HG02798 (cell line): ENCODE data around the gene THSD4.

Experiments
- ATAC-seq: cut with Tn5 transposase; IDR thresholded peaks from one replicate; pipeline ENCODE4 v1.9.1; 2021; ENCODE audit warnings: mild to moderate bottlenecking; ENCODE audit not compliant: unreplicated experiment, poor library complexity

THSD4 gene

DNA sequence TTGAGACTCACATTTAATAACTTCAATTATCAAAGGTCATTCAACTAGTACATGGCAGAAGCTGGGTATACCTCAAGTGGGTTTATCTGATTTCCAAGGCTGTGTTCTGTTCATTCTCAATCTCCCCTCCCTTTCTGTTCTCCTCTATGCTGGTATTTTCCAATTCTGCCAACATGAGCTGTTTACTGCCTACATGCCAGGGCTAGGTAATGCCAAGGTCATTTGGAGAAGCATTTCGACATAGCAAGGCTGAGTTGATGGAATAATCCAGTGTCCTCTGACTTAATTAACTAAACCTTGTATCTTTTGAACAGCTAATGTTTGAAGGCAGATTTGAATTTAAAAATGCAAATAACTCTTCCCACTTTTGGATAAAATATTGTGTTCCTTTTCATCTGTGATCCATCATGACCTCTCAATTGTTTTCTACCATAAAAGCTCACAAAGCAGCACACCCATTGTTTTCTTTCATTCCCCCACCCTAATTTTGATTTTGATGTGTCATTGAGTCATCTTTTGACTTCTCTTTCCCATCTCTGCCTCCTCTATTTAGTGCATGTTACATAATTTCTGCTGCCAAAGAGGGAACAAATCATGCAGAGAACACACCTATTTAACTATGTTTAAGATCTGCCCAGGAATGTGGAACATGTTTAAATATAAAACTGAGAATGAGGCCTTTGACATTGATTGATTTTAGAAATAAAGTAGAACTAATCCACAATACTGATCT is 386.2 kb downstream of the THSD4 start:
- no peak for ATAC-seq

DNA sequence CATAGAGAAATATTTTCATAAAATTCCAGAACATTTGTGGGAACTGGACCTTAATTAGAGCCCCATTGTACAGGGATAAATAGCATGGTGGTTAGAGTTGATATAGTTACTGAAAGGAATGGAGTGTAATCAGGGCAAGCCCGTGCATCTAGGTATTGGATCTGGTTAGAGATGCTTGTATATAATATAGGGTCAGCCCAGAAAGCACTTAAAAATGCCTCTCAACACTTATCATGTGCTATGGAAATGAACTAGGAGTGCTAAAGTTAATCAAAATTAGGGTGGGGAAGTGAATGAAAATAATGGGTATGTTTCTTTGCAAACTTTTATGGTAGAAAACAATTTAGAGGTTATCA is 386.8 kb downstream of the THSD4 start:
- ATAC-seq: no peak

DNA sequence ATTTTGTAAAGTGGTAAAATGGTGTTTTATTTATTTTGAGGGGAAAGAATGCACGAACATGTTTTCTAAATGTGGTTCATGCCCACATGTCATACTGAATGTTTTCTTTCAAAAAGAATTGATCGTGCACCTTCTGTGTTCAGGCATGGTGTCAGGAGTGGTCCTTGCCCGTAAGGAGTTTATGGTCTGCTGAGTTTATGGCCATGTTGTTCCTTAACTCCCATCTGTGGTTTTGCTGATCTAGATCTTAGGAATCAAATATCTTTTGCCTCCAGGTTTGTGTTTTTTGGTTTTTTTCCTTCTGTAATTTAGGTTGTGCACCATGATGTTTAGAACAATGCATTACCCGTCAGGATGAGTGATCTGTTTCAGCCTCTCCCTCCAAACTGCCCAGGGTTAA is 390.7 kb downstream of the THSD4 start:
- no peak for ATAC-seq

DNA sequence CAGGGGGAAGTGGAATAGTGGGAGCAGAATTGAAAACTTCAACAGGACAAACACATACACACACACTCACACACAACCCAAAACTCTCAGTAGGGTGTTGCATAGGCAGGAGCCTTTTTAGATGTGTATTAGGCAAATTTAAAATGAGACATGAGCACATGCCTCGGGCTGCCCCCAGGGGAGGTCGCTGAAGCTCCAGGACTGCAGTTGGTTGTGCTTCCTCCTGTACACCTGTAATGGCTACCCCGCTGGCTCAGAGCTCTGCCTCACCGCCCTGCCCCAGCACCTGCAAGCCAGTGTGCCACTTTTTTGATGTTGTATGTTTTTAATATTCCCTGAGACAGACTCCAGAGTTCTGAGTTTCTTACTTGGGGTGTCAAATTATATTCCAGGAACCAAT is 391.7 kb downstream of the THSD4 start:
- ATAC-seq: no peak

DNA sequence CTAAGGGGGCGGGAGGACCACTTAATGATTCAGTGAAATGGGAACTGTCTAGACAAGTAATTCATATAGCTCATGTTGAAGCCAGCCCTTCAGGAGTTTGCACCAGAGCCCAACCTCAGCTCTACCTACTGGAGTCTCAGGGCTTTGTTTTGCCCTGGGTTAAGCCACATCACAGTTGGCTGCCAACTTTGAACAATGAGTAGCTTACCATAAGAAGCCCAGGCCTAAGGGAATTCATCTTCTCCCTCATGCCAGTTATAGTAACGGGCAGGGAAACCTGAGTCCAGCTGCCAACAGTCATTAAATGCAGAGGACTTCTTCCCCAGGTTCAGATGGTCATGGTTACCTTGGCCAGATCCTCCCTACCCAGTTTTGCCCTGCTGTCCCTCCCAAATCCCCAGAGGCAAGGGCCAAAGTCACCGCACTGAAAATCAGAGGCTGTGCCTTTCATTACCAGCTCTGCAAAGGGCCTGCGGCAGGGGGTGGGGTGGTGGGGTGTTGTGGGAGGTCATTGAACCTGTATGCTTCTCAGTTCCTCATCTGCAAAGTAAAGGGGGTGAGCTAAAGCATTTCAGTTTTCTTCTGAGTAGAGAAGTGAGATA is 392.9 kb downstream of the THSD4 start:
- ATAC-seq: peak; percentile 73

DNA sequence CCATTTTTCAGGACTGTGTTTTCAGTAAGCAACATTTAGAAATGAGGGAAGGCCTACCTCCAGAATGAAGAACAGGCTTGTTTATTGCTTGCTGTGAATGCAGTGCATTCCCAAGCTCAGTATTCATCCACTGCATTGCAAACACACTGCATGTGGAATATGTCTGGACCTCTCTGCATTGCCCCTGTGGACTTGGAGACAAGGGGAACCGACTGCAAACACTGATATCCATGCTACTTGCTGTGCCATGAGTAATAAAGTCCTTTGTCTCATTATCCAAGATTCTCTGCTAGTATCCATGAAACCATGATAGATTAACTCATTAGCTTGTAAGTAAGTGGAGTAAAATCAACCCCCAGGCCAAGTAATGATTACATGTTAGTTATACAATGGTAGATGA is 393.9 kb downstream of the THSD4 start:
- no peak for ATAC-seq

DNA sequence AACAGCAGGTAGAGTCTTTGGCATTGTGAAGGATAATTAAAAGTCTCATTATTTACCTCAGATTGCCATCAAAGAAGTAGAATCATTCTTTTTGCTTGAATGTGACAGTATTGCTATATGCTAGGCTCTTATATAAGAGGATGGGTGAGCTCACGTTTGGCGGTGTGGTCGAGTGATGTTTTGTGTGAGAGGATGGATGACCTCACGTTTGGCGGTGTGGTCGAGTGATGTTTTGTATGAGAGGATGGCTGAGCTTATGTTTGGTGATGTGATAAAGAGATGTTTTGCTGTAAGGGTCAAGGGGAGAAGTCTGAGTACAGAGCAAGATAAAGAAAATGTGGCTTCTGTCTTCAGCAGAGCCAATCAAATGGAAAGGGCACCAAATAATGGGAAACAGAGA is 395.5 kb downstream of the THSD4 start:
- ATAC-seq: no peak

DNA sequence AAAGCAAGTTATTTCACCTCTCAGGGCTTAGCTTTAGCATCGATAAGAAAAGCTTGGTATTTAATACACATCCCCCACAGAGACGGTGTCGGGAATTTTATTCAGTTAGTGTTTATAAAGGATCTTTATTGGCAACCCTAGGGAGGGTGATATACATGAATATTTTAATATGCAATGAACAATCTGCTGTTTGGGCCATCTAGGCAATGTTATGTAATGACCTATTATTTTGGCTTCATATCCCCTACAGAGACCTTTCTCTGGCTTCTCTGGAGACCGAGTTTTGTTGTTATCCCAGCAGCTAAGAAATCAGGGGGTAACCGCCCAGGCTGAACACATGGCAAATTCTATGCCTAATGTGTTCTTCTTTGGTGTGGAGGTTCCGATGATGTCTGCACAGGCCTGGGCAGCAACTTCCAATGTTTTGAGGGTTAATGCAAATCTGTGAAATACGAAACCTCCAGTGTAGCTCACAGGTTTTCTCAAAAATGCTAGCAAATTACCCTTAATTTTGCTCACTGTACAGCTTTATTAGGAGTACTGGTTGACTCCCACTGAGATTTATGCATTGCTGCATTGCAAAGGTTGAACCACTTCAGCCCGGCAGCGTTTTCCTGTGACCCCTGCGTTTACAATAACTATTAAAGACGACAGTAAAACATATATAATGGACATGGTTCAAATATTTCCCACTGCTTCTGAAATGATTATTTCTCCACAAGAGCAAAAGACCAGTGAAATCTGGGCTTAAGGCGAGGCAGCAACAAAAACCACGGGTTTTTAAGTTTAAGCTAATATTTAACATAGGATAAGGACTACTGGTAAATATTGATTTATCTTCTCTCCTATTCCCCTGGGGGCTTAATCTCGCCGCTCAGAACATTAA is 396.8 kb downstream of the THSD4 start:
- no peak for ATAC-seq

DNA sequence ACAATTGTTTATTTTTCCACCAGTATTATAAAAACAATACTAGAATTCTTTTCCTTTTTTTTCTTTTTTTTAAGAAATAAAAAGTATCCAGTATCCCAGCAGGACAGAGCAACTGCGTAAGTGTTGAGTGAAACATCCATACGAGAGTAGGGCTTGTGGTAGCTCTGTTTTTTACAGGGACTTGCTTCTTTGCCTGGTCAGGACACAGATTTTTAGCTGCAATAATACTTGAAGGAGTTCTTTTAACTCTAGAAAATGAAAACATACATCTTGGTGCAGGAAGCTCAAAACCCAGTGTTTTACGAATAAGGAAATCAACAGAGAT is 397.4 kb downstream of the THSD4 start:
- no peak for ATAC-seq

DNA sequence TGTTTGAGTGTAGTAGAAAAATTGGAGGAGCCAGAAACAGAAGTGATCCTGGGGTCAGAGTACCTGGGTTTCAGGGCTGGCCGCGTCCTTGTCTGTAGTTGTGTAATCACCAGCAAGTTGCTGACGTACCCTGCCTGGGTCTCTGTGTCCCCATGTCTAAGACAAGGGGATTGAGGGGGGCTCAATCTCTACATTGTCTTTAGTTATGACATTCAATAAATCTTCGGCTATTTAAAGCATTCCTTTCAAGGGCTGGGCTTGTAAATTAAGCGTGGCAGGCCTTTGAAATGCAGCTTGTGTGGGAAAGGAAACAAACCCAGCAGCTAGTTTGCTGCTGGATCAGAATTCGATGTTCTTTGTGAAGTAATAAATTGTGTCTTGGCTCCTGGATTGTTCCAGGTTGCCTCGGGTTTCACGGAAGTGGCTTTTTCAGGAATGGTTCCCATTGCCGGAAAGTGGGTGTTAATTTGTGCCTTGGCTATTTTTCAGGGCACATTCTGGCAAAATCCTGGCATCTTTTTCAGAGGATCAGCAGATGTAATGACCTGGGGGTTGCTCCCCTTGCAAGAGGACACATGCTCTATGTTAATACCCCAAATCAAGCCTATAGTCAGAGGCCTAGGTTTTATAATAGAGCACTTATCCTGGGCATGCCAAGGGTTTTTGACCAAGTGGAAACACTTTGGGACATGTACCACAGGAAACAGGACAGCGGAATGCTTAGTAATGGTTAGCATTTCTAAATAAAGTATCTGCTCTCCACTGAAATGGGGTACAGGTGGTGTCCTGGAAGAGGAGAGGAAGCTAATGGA is 400.3 kb downstream of the THSD4 start:
- no peak for ATAC-seq

DNA sequence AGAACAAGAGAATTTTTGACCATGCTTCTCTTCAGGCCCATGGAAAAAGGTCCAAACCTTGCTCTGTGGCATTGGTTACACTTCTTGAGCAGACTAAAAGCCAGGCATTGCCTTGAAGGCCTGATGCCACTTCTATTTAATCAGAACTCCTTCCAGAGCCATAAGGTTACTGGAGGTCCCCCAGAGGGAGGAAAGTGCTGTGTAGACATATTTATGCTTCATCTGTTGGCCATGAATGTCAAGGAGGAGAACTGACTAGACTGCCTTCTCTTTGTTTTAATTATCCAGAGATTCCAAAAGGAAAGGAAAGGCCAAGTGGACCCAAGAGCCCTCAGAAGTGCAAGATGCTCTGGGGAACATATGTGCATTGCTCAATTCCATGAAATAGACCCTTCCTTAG is 402.5 kb downstream of the THSD4 start:
- no peak for ATAC-seq

DNA sequence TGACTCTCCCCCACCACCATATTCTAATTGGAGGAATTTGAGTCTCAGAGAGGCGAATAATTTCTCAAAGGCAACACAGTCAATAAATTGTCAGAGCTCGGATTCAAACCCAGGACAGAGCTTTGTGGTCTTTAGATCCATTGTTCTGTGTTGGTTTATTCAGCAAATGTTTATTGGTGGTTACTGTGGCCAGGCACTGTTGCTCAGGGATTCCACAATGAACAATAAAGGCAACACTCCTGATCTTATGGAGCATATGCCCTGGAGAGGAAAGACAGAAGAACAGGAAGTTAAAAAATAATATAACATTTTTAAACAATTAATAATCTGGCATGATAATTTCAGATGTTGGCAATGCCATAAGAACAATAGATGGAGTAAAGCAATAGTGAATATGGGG is 403.4 kb downstream of the THSD4 start:
- ATAC-seq: no peak

DNA sequence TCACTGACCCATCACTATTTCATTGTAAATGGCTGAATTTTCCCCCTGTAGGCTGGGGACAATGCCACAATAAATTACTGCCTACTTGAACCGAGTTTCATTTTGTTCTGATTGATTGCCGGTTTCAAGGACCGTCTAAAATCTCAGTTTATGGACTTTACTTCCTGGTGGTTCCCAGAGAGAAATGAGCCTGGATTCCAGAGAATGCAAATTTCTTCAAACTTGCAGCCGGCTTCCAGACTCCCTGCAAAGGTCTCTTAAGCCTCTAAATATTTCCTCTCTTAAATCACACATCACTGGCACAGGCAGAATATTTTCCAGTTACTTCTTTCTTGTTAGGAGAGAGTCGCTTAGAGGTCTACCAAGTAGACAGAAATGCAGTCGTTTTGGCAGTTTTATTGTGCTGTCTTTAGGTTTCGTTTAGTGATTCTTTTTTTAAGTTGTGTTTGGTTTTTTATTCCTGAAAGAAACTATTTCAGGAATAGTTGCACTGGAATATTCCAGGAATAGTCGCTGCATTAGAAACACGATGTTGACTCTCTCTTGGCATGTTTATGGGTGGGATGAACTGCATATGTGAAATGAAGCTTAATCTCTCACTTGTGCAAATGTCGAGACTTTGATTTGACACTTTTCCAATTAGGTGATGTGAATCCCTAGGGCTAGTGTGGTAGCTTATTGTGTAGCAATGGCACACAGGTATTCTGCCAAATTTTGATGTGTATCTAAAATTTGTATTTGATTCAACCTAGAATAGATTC is 411.0 kb downstream of the THSD4 start:
- ATAC-seq: no peak

DNA sequence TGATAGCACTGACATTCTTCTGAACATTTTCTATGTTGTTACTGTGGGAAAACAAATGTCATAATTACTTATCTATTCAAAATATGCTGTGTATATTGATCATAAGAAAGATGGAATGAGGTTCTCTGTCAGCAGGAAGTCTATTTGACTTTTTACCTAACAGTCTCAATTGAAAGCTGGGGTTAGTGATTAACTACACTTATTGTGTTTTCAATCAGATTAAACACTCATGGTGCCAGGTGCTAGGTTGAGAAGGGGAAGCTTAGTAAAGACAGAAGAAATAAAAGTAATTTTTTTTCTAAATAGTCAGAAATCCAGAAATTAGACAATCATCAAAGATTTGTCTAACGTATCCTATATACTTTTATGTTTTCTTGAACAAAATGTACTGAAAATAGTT is 414.1 kb downstream of the THSD4 start:
- ATAC-seq: no peak

DNA sequence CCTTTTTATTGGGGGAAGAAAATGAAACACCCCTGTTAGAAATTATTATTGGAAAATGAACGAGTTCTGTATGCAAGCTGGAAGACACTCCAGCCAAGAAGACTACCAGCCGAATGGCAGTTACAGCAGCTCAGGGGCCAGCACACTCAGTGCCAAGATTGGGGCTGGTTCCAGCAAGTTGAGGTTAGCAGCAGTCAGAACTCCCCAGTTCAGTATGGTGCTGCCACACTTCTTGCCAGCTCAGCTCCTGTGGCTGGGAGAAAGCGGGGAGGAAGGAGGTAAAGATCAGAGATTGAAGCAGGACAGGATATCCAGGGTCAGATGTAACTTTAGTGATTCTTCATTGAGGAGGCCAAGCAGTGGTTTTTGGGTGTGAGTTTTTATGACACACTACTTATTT is 414.8 kb downstream of the THSD4 start:
- ATAC-seq: no peak

DNA sequence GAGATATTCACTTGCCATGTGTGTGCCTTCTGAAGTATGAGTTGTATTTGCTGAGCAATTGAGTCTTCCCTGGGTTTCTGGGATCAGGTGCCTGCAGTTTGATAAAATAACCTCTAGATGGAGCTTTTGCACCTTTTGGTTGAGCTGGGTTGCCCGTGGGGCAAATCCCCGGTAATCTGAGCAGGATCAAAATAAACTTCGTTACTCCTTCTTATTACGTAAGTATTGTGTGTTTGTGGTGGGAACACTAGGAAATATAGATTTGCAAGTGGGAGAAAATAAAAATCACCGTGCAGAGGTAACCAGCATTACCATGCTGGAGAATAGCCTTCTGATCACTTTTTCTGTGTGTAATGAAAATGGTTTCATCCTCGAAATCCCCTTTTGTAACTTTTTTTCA is 417.7 kb downstream of the THSD4 start:
- ATAC-seq: no peak

DNA sequence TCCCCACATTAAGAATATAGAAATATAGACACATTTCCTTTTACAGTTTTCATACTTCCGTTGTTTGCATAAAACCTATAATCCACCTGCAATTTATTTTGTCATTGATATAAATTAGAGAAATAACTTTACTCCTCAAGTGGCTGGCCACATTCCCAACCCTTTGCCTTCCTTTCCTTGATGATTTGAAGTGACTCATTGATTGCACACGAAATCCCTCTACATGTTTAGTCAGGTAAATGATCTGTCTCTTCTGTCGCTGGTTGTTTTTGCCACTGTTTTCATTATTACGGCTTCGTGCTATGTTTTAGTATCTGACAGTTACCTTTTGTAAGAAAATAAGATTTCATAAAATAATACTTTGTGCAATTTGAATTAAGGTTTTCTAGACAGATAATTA is 422.9 kb downstream of the THSD4 start:
- ATAC-seq: no peak

DNA sequence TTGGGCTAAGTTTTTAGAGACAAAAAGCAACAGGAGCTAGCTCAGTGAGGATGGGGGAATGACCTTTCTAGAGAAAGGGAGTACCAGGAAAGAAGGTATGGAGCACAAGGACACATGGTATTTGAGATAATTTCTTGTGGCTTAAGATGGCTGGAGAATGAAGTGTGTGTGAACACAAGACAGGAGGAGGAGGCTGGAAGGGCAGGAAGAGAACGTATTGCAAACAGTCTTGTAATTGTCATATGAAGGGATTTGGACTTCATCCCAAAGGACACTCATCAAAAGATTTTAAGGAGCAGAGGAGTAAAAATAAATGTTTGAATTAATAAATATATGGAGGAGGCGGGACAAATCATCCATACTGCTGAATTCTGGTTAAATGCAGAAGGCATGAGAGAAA is 426.5 kb downstream of the THSD4 start:
- no peak for ATAC-seq

DNA sequence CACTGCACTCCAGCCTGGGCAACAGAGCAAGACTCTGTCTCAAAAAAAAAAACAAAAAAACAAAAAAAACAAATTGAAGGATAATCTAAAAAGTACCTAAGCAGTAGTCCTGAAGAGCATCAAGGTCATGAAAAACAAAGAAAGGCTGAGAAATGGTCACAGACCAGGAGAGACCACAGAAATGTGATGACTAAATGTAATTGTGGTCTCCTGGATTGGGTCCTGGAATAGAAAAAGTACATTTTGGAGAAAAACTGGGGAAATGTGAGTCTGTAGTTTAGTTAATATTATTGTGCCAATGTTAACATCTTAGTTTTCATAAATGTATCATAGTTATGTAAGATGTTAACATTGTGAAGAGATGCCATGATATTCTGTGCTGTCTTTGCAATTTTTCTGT is 427.6 kb downstream of the THSD4 start:
- ATAC-seq: no peak

DNA sequence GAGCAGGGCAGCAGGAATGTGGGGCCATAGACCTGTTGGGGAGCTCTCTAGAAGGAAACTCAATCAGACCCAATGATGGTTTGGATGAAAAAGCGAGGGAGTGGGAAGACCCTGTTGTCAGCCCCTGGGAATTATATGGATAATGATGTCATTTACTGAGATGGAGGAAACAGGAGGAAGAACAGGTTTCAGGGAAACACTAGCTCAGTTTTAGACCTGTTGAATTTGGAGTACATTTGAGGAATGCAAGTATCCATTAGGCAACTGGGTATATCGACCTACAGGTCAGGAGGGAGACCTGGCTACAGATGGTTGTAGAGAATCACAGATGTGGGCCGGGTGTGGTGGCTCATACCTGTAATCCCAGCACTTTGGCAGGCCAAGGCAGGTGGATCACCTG is 428.1 kb downstream of the THSD4 start:
- no peak for ATAC-seq
